HepG2 (cell line): Measurements from ENCODE around the gene S100Z. TPM values are rescaled to one million over a fixed set of nuclear protein-coding genes. Genes with fewer than 3 reads are reported as not detected.

Experiments
- ATAC-seq: fragments of 200-7000 bp; cut with Tn5 transposase; 3 replicates; pipeline ENCODE4 v1.9.1; 2020; ENCODE audit warnings: mild to moderate bottlenecking, moderate library complexity
- BruUV-seq: library from RNA; stranded (reverse); fragments of 400-500 nt; replicated peaks from 2 replicates; lab custom pipeline; 2021; lab: Mats Ljungman, UMichigan
- CTCF ChIA-PET: fragments of 300-600 bp; formaldehyde crosslinking; extraction: SDS; loops from one replicate; lab custom pipeline; 2021; ENCODE audit warnings: low total read pairs, inconsistent platforms, low intra/inter-chr PET ratio; lab: Yijun Ruan, JAX
- POLR2A ChIA-PET: fragments of 350-600 bp; sonication (Branson Sonifier 250); formaldehyde crosslinking; loops from one replicate; lab custom pipeline; 2020; ENCODE audit warnings: antibody characterized with exemption, inconsistent platforms; lab: Yijun Ruan, JAX
- DNase-seq: peaks from one replicate; pipeline ENCODE4 v3.0.0-alpha.2; 2015; ENCODE audit warnings: low spot score
- FAIRE-seq: peaks from 3 replicates; lab custom pipeline; 2011; peaks lifted over from hg19 to GRCh38; lab: Jason Lieb, UNC
- H2AFZ ChIP-seq: one replicate; pipeline ENCODE4 v1.6.1; 2011; ENCODE audit warnings: low read length, inconsistent platforms
- H3K27ac ChIP-seq: fragments of 300-600 bp; 3 replicates; pipeline ENCODE4 v1.8.0; 2011; ENCODE audit warnings: mixed run types, mild to moderate bottlenecking, mixed read lengths, low read length, inconsistent platforms; ENCODE audit not compliant: insufficient read depth; ENCODE audit errors: extremely low read length
- H3K27me3 ChIP-seq, 2 experiments: fragments of 200-600 bp in 1 of 2; 2 replicates in 1 of 2; 3 replicates in 1 of 2; pipeline versions ENCODE4 v1.6.0 to v1.8.0; 2011; ENCODE audit warnings: low read length in 2 of 2, mild to moderate bottlenecking in 2 of 2, moderate library complexity in 2 of 2, inconsistent platforms in 1 of 2; ENCODE audit not compliant: insufficient read depth in 2 of 2, control insufficient read depth in 1 of 2
- H3K36me3 ChIP-seq, 2 experiments: fragments of 200-600 bp in 1 of 2; replicated peaks in 1 of 2; 2 replicates in 1 of 2; 3 replicates in 1 of 2; pipeline versions ENCODE4 v1.5.1 to v1.8.0; 2011; ENCODE audit warnings: low read length in 2 of 2, inconsistent platforms in 1 of 2; ENCODE audit not compliant: insufficient read depth in 2 of 2, control insufficient read depth in 1 of 2
- H3K4me1 ChIP-seq: 2 replicates; pipeline ENCODE4 v1.5.1; 2012; ENCODE audit warnings: low read length, inconsistent platforms; ENCODE audit not compliant: insufficient read depth
- H3K4me2 ChIP-seq: 2 replicates; pipeline ENCODE4 v1.6.0; 2011; ENCODE audit warnings: low read depth, low read length, inconsistent platforms
- H3K4me3 ChIP-seq, 3 experiments: fragments of 200-600 bp in 1 of 3; sonication (generic), shearing (Covaris generic) in 1 of 3; replicated peaks in 1 of 3; 2 replicates each; pipeline ENCODE4 v1.5.1; 2011 to 2016; ENCODE audit warnings: low read length in 3 of 3, inconsistent platforms in 2 of 3, low read depth in 2 of 3, mild to moderate bottlenecking in 2 of 3, control low read depth in 1 of 3, mixed read lengths in 1 of 3; ENCODE audit not compliant: insufficient read depth in 1 of 3
- H3K79me2 ChIP-seq: one replicate; pipeline ENCODE4 v1.6.1; 2011; ENCODE audit warnings: low read length, inconsistent platforms; ENCODE audit not compliant: insufficient read depth
- H3K9ac ChIP-seq: 2 replicates; pipeline ENCODE4 v1.6.0; 2011; ENCODE audit warnings: mild to moderate bottlenecking, low read depth, low read length, inconsistent platforms; ENCODE audit not compliant: insufficient read depth
- H3K9me3 ChIP-seq: 2 replicates; pipeline ENCODE4 v1.5.1; 2012; ENCODE audit warnings: mild to moderate bottlenecking, low read length
- H4K20me1 ChIP-seq: 2 replicates; pipeline ENCODE4 v1.6.0; 2011; ENCODE audit warnings: inconsistent platforms, mild to moderate bottlenecking, low read length, moderate library complexity; ENCODE audit not compliant: insufficient read depth
- FOSL1 ChIP-seq: sonication (generic); formaldehyde crosslinking; IDR thresholded peaks from 2 replicates; pipeline ENCODE4 v1.9.0; 2021; ENCODE audit warnings: missing genetic modification reagents, borderline replicate concordance
- KLF16 ChIP-seq, 2 experiments: sonication (generic) in 1 of 2; formaldehyde crosslinking in 1 of 2; IDR thresholded peaks; 2 replicates each; pipeline versions ENCODE4 v1.6.1 to v1.8.0; 2016 to 2023; ENCODE audit warnings: missing genetic modification reagents in 2 of 2, missing compliant biosample characterization in 1 of 2
- RNF2 ChIP-seq: fragments of 450-650 bp; conservative IDR thresholded peaks from 2 replicates; pipeline ENCODE4 v1.6.1; 2016; ENCODE audit warnings: low read depth
- WGBS: methylation state at CpG from one replicate; pipeline ENCODE4 v1.1.6; 2017; ENCODE audit warnings: low lambda C conversion rate; 5-methylcytosine and 5-hydroxymethylcytosine counted together
- in situ Hi-C: cut with HindIII; loops from 2 replicates; pipeline ENCODE4 v1.10.0; 2017; ENCODE audit warnings: low pct_unique_long_range_greater_than_20kb; ENCODE audit not compliant: extremely low pct_ligation_motif_present
- intact Hi-C: fragments of 100-400 bp; cut with micrococcal nuclease; formaldehyde crosslinking; loops from one replicate; pipeline ENCODE4 v1.10.0; 2022; ENCODE audit not compliant: unreplicated experiment
- polyA plus RNA-seq, 8 experiments: library from polyadenylated mRNA; depleted of rRNA in 3 of 8; stranded (reverse) in 7 of 8; unstranded in 1 of 8; fragments of >200 nt; fragmentation: Illumina TruSeq in 4 of 8; extraction: Trizol in 4 of 8; gene quantifications; 2 replicates each; pipeline versions ENCODE4 v1.2.1 to v1.2.3, GENCODE V29; 2011 to 2016; ENCODE audit warnings: low read depth in 4 of 8, missing spikeins in 1 of 8, mixed read lengths in 1 of 8; ENCODE audit not compliant: insufficient read depth in 1 of 8
- total RNA-seq, 5 experiments: library from RNA; depleted of rRNA; stranded (reverse); fragments of >200 nt; fragmentation: Illumina TruSeq; extraction: Trizol; gene quantifications; 2 replicates each; pipeline ENCODE4 v1.2.3, GENCODE V29; 2016; ENCODE audit warnings: low read depth in 1 of 5
- TF ChIP-seq, protein P1 (sequence below): sonication (generic); formaldehyde crosslinking; IDR thresholded peaks from 2 replicates; pipeline ENCODE4 v1.4.0; 2020; ENCODE audit warnings: mild to moderate bottlenecking, missing genetic modification reagents
- TF ChIP-seq, protein P2 (sequence below): sonication (generic); formaldehyde crosslinking; conservative IDR thresholded peaks from 2 replicates; pipeline ENCODE4 v1.8.0; 2022; ENCODE audit warnings: mild to moderate bottlenecking, moderate library complexity, missing genetic modification reagents
- TF ChIP-seq, protein P3 (sequence below): sonication (generic); formaldehyde crosslinking; IDR thresholded peaks from 2 replicates; pipeline ENCODE4 v1.5.0; 2020; ENCODE audit warnings: mild to moderate bottlenecking, missing genetic modification reagents

Gene S100Z
- total and polyA plus RNA-seq, 2 of the 13 experiments (the other 11 are each of a cell fraction or from before 2014, with no cell fraction given) = 0.22 TPM; not detected in 1

DNA sequence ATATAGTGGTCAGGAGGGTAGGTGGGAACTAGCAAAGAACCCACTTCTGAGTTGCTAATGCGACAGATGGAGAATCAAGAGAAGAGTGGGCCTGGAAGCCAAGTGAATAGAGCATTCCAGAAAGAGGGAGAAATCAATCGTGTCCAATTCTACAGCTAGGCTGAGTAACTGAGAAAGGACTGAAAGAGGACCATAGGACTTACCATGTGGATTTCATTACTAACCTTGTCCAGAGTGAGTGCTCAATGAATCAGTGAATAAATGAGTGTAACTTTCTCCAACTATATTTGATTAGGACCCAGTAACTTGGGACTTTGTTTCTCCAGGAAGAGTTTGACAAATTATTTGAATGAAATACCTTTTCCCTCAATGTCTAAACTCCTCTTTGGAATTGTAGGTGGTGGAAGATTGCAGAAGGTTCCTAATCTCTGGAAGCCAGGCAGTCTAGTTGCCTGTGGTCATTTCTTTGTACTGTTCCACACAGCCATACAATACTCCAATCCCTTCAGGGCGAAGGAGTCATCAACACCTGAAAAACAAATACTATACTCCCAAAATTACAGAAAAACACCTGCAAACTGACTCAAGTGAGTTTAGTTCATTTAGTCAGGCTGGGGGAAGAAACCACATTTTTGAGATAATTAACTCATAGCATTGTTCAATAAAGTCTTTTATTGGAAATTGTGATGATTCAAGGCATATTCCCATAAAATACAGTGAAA lies 33.5 kb upstream of the S100Z start:
- FAIRE-seq (no peak), ATAC-seq (no peak), DNase-seq (no peak)
- Histone ChIP-seq H3K36me3 (no peaks in the 10 kb centered on the region), H3K27me3 (no peaks in the 10 kb centered on the region), H3K9me3 (no peaks in the 10 kb centered on the region), H2AFZ (peak overlapping the region; percentile 40), H3K4me2 (no peak overlapping the region), H3K4me1 (peaks cover 24% of the 10 kb centered on the region), H3K79me2 (peaks cover 1% of the 10 kb centered on the region), H3K27ac (no peak overlapping the region), H3K4me3 (no peak overlapping the region), H3K9ac (no peak overlapping the region), H4K20me1 (no peaks in the 10 kb centered on the region)
- intact Hi-C loops (no loop called here), in situ Hi-C loops (no loop called here)
- ChIA-PET CTCF (no interaction called here), POLR2A (interaction anchor here (2.2 kb wide), 1 partner anchor 10 kb away, joined by 12 read pairs; no protein-coding TSS in a partner anchor)
- TF ChIP-seq, protein P1, sequence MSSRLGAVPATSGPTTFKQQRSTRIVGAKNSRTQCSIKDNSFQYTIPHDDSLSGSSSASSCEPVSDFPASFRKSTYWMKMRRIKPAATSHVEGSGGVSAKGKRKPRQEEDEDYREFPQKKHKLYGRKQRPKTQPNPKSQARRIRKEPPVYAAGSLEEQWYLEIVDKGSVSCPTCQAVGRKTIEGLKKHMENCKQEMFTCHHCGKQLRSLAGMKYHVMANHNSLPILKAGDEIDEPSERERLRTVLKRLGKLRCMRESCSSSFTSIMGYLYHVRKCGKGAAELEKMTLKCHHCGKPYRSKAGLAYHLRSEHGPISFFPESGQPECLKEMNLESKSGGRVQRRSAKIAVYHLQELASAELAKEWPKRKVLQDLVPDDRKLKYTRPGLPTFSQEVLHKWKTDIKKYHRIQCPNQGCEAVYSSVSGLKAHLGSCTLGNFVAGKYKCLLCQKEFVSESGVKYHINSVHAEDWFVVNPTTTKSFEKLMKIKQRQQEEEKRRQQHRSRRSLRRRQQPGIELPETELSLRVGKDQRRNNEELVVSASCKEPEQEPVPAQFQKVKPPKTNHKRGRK (CRISPR knock-in tag) = no peak
- TF ChIP-seq FOSL1 = no peak
- TF ChIP-seq, protein P2, sequence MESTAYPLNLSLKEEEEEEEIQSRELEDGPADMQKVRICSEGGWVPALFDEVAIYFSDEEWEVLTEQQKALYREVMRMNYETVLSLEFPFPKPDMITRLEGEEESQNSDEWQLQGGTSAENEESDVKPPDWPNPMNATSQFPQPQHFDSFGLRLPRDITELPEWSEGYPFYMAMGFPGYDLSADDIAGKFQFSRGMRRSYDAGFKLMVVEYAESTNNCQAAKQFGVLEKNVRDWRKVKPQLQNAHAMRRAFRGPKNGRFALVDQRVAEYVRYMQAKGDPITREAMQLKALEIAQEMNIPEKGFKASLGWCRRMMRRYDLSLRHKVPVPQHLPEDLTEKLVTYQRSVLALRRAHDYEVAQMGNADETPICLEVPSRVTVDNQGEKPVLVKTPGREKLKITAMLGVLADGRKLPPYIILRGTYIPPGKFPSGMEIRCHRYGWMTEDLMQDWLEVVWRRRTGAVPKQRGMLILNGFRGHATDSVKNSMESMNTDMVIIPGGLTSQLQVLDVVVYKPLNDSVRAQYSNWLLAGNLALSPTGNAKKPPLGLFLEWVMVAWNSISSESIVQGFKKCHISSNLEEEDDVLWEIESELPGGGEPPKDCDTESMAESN (CRISPR knock-in tag) = no peak
- no peak for TF ChIP-seq RNF2
- TF ChIP-seq, protein P3, sequence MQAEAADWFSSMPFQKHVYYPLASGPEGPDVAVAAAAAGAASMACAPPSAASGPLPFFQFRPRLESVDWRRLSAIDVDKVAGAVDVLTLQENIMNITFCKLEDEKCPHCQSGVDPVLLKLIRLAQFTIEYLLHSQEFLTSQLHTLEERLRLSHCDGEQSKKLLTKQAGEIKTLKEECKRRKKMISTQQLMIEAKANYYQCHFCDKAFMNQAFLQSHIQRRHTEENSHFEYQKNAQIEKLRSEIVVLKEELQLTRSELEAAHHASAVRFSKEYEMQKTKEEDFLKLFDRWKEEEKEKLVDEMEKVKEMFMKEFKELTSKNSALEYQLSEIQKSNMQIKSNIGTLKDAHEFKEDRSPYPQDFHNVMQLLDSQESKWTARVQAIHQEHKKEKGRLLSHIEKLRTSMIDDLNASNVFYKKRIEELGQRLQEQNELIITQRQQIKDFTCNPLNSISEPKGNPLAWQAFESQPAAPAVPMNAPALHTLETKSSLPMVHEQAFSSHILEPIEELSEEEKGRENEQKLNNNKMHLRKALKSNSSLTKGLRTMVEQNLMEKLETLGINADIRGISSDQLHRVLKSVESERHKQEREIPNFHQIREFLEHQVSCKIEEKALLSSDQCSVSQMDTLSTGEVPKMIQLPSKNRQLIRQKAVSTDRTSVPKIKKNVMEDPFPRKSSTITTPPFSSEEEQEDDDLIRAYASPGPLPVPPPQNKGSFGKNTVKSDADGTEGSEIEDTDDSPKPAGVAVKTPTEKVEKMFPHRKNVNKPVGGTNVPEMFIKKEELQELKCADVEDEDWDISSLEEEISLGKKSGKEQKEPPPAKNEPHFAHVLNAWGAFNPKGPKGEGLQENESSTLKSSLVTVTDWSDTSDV = no peak
- no peak for TF ChIP-seq KLF16 (CRISPR knock-in tag; IDR thresholded peaks at IDR 0.05)
- BruUV-seq = no TSS peak
- 73% methylated on average over 3 of the region's 3 CpGs for WGBS
